Astrocyte of the spinal cord (primary cell): ENCODE measurements around the gene MAP2K6.

Experiments used
- DNase-seq: peaks from one replicate; pipeline ENCODE4 v3.0.0; 2011; ENCODE audit warnings: low read depth, low spot score
- H3K4me3 ChIP-seq: 2 replicates; pipeline ENCODE4 v1.5.1; 2011; ENCODE audit warnings: low read depth, mild to moderate bottlenecking, low read length, moderate library complexity
- CTCF ChIP-seq: IDR thresholded peaks from 2 replicates; pipeline ENCODE4 v1.5.1; 2012; ENCODE audit warnings: low read depth, mild to moderate bottlenecking, low read length, inconsistent platforms
- in situ Hi-C: cut with HindIII; loops from 2 replicates; pipeline ENCODE4 v1.10.0; 2017; ENCODE audit warnings: low sequenced_read_pairs

The MAP2K6 gene

GRCh38 chr17:69411766-69412165 is 2.7 kb upstream of the MAP2K6 start:
- no peak overlapping the region for H3K4me3 ChIP-seq

GRCh38 chr17:69412251-69412671 is 2.2 kb upstream of the MAP2K6 start:
- H3K4me3 ChIP-seq: no peak overlapping the region
- no peak for DNase-seq
- in situ Hi-C loops: no loop called here
- TF ChIP-seq CTCF: no peak

More at GRCh38 chr17:69411766-69412165, 2.7 kb upstream of the MAP2K6 start:
- TF ChIP-seq CTCF: no peak
- in situ Hi-C loops: no loop called here
- DNase-seq: no peak

GRCh38 chr17:69415431-69415830 is 934 bp downstream of the MAP2K6 start:
- in situ Hi-C loops: no loop called here
- H3K4me3 ChIP-seq: peak overlapping the region; percentile 57
- TF ChIP-seq CTCF: no peak
- no peak for DNase-seq

GRCh38 chr17:69417545-69418483 is 3.3 kb downstream of the MAP2K6 start:
- peak; percentile 14 for DNase-seq
- TF ChIP-seq CTCF: no peak

GRCh38 chr17:69418535-69418934 is 4.0 kb downstream of the MAP2K6 start:
- DNase-seq: no peak
- in situ Hi-C loops: no loop called here
- H3K4me3 ChIP-seq: no peak overlapping the region
- TF ChIP-seq CTCF: no peak

More at GRCh38 chr17:69417545-69418483, 3.3 kb downstream of the MAP2K6 start:
- no peak overlapping the region for H3K4me3 ChIP-seq
- in situ Hi-C loops: no loop called here

- no peak for DNase-seq
- no peak for TF ChIP-seq CTCF
- in situ Hi-C loops: no loop called here
- no peak overlapping the region for H3K4me3 ChIP-seq
Measured at GRCh38 chr17:69423450-69423849, 9.0 kb downstream of the MAP2K6 start.
